Natural killer cell treated with Interleukin-12 subunit alpha and Interleukin-12 subunit beta and Interleukin-15 and Interleukin-18, amount 100 ng/mL, for 72 hours (primary cell): ENCODE data around the gene RDH14. TPM values are rescaled to one million over a fixed set of nuclear protein-coding genes. Genes with fewer than 3 reads are reported as not detected.

Experiments used
- ATAC-seq, 2 donors: fragments of 150-1000 bp; cut with Tn5 transposase in 1 of 2; sonication (Bioruptor Pico), chemical (Tn5 transposase) in 1 of 2; 2 replicates each; pipeline ENCODE4 v1.10.0; 2021
- DNase-seq: peaks from one replicate; pipeline ENCODE4 v3.0.0; 2022; ENCODE audit warnings: low spot score
- H3K27ac Mint-ChIP-seq, 2 donors: 1 replicate in 1 of 2; 2 replicates in 1 of 2; pipeline ENCODE4 v1.8.0; 2022; ENCODE audit warnings: mixed read lengths in 2 of 2, mild to moderate bottlenecking in 1 of 2, moderate library complexity in 1 of 2
- H3K27me3 Mint-ChIP-seq, 2 donors: 1 replicate in 1 of 2; 2 replicates in 1 of 2; pipeline ENCODE4 v1.8.0; 2022; ENCODE audit warnings: mixed read lengths in 2 of 2
- H3K36me3 Mint-ChIP-seq: one replicate; pipeline ENCODE4 v1.8.0; 2022; ENCODE audit warnings: mixed read lengths
- H3K4me1 Mint-ChIP-seq, 2 donors: 1 replicate in 1 of 2; 2 replicates in 1 of 2; pipeline ENCODE4 v1.8.0; 2022; ENCODE audit warnings: low read depth in 2 of 2, mixed read lengths in 2 of 2, mild to moderate bottlenecking in 1 of 2
- H3K4me3 Mint-ChIP-seq: one replicate; pipeline ENCODE4 v1.8.0; 2022; ENCODE audit warnings: mixed read lengths
- H3K9me3 Mint-ChIP-seq: 2 replicates; pipeline ENCODE4 v1.8.0; 2022; ENCODE audit warnings: mixed read lengths
- total RNA-seq, 2 donors: library from RNA; stranded (reverse); gene quantifications; one replicate each; pipeline ENCODE4 v1.2.3, GENCODE V29; 2022

RDH14 gene
- total RNA-seq, 2 donors from 2014 or later: 10.2 to 14.7 TPM

GRCh38 chr2:18551623-18552022 lies 8.8 kb downstream of the RDH14 start:
- Mint-ChIP-seq H3K4me1 (peaks cover 5 to 11% of the 10 kb centered on the region in 2 donors), H3K9me3 (no peaks in the 10 kb centered on the region), H3K36me3 (peaks cover 13% of the 10 kb centered on the region), H3K4me3 (no peak overlapping the region), H3K27me3 (no peaks in the 10 kb centered on the region), H3K27ac (no peak overlapping the region)
- DNase-seq: no peak
- no peak for ATAC-seq

DNA sequence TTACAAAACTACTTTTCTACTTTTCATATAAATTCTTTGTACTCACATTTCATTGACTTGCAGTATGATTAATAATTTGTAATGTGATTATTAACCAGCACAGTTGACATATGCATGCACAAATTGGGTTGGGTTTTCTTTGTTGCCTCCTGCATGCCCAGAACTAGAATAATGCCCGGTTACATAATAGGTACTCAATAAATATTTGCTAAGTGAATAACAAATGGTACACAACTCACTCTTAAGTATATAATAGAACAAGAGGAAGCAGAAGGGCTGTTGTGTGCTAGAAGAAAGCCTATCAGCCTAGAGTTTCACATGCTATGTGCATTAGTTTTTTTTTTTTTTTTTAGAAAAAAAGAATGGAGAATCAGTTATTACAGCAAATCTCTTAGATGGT lies 9.3 kb downstream of the RDH14 start:
- peaks cover 13% of the 10 kb centered on the region for H3K36me3 Mint-ChIP-seq
- H3K9me3 Mint-ChIP-seq: no peaks in the 10 kb centered on the region
- no peak overlapping the region for H3K4me3 Mint-ChIP-seq
- no peak overlapping the region for H3K27ac Mint-ChIP-seq
- peaks cover 5 to 11% of the 10 kb centered on the region in 2 donors for H3K4me1 Mint-ChIP-seq
- DNase-seq (no peak), ATAC-seq (no peak)
- H3K27me3 Mint-ChIP-seq: no peaks in the 10 kb centered on the region

DNA sequence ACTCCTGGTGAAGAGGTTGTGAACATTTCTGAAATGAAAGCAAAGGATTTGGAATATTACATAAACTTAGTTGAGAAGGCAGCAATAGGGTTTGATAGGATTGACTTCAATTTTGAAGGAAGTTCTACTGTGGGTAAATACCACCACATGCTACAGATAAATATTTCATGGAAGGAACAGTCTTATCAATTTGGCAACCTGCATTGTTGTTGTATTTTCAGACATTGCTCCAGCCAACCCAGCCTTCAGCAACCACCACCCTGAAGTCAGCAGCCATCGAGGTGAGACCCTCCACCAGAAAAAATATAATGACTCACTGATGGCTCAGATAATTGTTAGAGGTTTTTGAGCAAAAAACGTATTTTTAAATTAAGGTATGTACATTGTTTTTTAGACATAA lies 10.0 kb downstream of the RDH14 start:
- H3K36me3 Mint-ChIP-seq: peaks cover 12% of the 10 kb centered on the region
- no peak for ATAC-seq

DNA sequence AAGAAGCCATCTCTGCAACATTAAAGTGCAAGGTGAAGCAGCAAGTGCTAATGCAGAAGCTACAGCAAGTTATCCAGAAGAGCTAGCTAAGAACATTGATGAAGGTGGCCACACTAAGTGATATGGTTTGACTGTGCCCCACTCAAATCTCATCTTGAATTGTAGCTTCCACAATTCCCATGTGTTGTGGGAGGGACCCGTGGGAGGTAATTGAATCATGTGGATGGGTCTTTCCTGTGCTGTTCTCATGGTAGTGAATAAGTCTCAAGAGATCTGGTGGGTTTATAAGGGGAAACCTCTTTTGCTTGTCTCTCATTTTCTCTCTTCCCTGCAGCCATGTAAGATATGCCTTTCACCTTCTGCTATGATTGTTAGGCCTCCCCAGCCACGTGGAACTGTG lies 11.4 kb downstream of the RDH14 start:
- no peak overlapping the region for H3K4me3 Mint-ChIP-seq
- H3K4me1 Mint-ChIP-seq: peaks cover 2 to 11% of the 10 kb centered on the region in 2 donors
- ATAC-seq: no peak
- DNase-seq: no peak
- no peak overlapping the region for H3K27ac Mint-ChIP-seq
- H3K36me3 Mint-ChIP-seq: no peaks in the 10 kb centered on the region
- H3K9me3 Mint-ChIP-seq: no peaks in the 10 kb centered on the region
- no peaks in the 10 kb centered on the region for H3K27me3 Mint-ChIP-seq

More for the DNA sequence above, 10.0 kb downstream of the RDH14 start:
- Mint-ChIP-seq H3K27me3 (no peaks in the 10 kb centered on the region), H3K27ac (no peak overlapping the region), H3K4me3 (no peak overlapping the region), H3K4me1 (peaks cover 5 to 11% of the 10 kb centered on the region in 2 donors), H3K9me3 (no peaks in the 10 kb centered on the region)
- no peak for DNase-seq

DNA sequence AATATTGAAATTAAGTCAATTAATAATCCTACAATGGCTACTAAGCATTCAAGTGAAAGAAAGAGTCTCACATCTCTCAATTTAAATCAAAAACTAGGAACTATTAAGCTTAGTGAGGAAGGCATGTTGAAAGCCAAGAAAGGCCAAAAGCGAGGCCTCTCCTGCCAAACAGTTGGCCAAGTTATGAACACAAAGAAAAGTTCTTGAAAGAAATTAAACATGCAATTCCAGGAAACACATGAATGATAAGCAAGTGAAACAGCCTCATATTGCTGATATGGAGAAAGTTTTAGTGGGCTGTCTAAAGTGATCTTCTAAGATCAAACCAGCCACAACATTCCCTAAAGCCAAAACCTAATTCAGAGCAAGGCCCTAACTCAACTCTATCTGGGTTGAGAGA lies 11.8 kb downstream of the RDH14 start:
- Mint-ChIP-seq H3K9me3 (no peaks in the 10 kb centered on the region), H3K27me3 (no peaks in the 10 kb centered on the region), H3K4me3 (no peak overlapping the region), H3K36me3 (no peaks in the 10 kb centered on the region), H3K4me1 (peaks cover 2 to 11% of the 10 kb centered on the region in 2 donors), H3K27ac (no peak overlapping the region)
- ATAC-seq (no peak), DNase-seq (no peak)

DNA sequence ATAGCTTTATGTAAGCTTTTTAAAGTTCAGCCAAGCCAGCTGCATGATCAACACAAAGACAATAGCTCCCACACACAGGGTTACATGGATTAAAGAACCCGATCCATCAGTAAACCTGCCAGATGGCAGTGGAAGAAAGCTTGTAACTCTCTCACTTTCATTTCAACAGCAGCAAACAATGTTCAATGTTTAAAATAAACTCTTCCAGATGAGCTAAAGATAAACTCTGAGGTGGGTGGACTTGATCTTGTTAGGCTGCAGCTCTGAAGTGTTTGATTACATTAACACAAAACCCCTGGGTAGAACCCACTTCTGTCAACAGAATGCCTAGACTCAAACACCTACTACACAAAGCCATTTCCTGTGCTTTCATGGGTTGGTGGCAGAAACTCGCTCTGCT lies 13.9 kb downstream of the RDH14 start:
- Mint-ChIP-seq H3K4me3 (no peak overlapping the region), H3K27ac (no peak overlapping the region), H3K36me3 (peaks cover 5% of the 10 kb centered on the region), H3K27me3 (peaks cover 2 to 5% of the 10 kb centered on the region in 2 donors), H3K9me3 (peaks cover 2% of the 10 kb centered on the region), H3K4me1 (peaks cover 0 to 6% of the 10 kb centered on the region in 2 donors)
- ATAC-seq (no peak), DNase-seq (no peak)

GRCh38 chr2:18545384-18545783 lies 15.1 kb downstream of the RDH14 start:
- peaks cover 2 to 5% of the 10 kb centered on the region in 2 donors for H3K27me3 Mint-ChIP-seq
- no peak overlapping the region for H3K4me3 Mint-ChIP-seq
- no peaks in the 10 kb centered on the region for H3K4me1 Mint-ChIP-seq
- DNase-seq: no peak
- no peak overlapping the region for H3K27ac Mint-ChIP-seq
- ATAC-seq: no peak
- peaks cover 2% of the 10 kb centered on the region for H3K9me3 Mint-ChIP-seq
- H3K36me3 Mint-ChIP-seq: peaks cover 12% of the 10 kb centered on the region

GRCh38 chr2:18544171-18544570 lies 16.3 kb downstream of the RDH14 start:
- DNase-seq: no peak
- no peak overlapping the region for H3K4me3 Mint-ChIP-seq
- H3K36me3 Mint-ChIP-seq: peaks cover 12% of the 10 kb centered on the region
- no peak for ATAC-seq
- H3K27ac Mint-ChIP-seq: no peak overlapping the region
- peaks cover 2 to 5% of the 10 kb centered on the region in 2 donors for H3K27me3 Mint-ChIP-seq
- H3K9me3 Mint-ChIP-seq: peaks cover 2% of the 10 kb centered on the region
- no peaks in the 10 kb centered on the region for H3K4me1 Mint-ChIP-seq

GRCh38 chr2:18540872-18541271 lies 19.6 kb downstream of the RDH14 start:
- Mint-ChIP-seq H3K4me3 (no peak overlapping the region), H3K27ac (no peak overlapping the region), H3K4me1 (no peaks in the 10 kb centered on the region), H3K36me3 (peaks cover 12% of the 10 kb centered on the region), H3K27me3 (peaks cover 6 to 8% of the 10 kb centered on the region in 2 donors), H3K9me3 (peaks cover 2% of the 10 kb centered on the region)
- DNase-seq (no peak), ATAC-seq (no peak)

DNA sequence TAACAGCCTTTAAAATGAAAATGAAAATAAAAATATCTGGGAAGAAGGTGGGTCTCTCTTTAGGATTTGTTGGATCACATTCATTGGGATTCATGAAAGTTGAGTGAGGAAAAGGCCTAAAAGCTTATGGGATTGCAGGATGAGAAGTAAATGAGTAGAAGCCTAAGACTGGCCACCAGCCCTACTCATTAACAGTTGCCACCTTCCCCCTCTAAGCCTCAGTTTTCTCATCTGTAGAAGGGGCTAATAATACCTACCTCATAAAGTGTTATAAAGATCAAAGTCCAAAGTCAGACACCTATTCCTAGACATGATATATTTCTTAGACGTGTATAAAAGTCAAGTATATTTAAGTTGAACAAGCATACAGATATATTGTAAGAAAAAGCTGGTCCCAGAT lies 23.8 kb downstream of the RDH14 start:
- Mint-ChIP-seq H3K27me3 (peaks cover 7 to 8% of the 10 kb centered on the region in 2 donors), H3K36me3 (peaks cover 7% of the 10 kb centered on the region), H3K9me3 (no peaks in the 10 kb centered on the region), H3K4me1 (no peaks in the 10 kb centered on the region), H3K4me3 (no peak overlapping the region), H3K27ac (no peak overlapping the region)
- no peak for DNase-seq
- ATAC-seq: no peak

DNA sequence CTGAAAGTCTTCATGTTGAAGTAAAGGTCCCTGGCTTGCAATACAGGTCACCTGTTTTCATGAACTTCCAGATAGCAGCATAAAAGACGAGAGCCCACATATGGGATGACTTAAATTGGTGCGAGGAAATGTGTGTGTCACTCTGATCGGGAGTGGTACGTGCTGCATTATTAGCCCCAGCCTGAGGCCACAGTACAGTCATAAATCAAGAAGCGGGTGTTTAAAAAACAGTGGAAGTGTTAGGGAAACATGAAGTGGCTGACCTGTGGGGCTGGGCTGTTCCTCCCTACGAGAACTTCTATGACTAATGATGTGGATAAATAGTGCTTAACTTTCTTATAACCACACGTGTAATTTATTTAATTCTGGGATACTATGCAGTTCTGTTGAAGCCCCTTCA lies 24.4 kb downstream of the RDH14 start:
- Mint-ChIP-seq H3K4me3 (no peak overlapping the region), H3K27ac (no peak overlapping the region), H3K36me3 (peaks cover 6% of the 10 kb centered on the region), H3K9me3 (no peaks in the 10 kb centered on the region), H3K27me3 (peaks cover 7 to 8% of the 10 kb centered on the region in 2 donors), H3K4me1 (no peaks in the 10 kb centered on the region)
- no peak for ATAC-seq
- no peak for DNase-seq

DNA sequence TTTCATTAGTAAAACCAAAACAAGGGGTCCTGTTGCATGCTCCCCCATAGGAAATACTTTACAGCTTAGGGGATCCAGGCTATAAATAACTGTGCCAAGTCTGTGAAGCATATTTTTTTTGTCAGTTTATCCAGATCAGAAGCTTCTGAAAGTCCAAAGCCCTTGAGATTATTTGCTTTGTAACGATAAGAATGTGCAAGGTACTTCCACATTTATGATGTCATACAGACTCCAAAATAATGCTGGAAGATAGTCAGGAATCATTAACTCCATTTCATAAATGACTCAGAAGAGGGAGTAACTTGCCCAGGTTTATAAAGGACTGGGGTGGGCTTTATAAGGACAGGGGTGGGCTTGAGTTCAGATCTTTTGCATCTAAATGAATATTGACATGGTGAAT lies 29.3 kb downstream of the RDH14 start:
- Mint-ChIP-seq H3K36me3 (no peaks in the 10 kb centered on the region), H3K27ac (no peak overlapping the region), H3K4me1 (no peaks in the 10 kb centered on the region), H3K27me3 (peaks cover 6 to 12% of the 10 kb centered on the region in 2 donors), H3K9me3 (no peaks in the 10 kb centered on the region), H3K4me3 (no peak overlapping the region)
- no peak for DNase-seq
- no peak for ATAC-seq

DNA sequence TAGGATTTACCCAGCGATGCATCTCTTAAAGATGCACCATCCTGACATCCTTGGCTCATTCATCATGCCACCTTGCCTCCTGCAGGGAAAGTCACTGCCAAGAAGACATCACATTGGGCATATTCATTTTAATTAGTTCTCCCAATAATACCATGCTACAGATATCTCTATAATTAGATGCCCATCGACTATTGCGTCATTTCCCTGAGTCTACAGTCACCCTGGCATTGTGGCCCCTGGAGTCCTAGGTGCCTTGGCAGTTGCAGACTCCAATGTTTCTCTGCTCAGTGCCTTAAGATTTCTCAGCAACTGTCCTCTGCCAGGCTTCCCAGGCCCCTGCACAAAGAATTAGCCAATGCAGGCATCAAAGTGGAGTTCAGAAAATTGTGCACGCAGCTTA lies 32.6 kb downstream of the RDH14 start:
- ATAC-seq (no peak), DNase-seq (no peak)
- Mint-ChIP-seq H3K36me3 (no peaks in the 10 kb centered on the region), H3K27ac (no peak overlapping the region), H3K4me3 (no peak overlapping the region), H3K27me3 (peaks cover 0 to 6% of the 10 kb centered on the region in 2 donors), H3K9me3 (no peaks in the 10 kb centered on the region), H3K4me1 (no peaks in the 10 kb centered on the region)

DNA sequence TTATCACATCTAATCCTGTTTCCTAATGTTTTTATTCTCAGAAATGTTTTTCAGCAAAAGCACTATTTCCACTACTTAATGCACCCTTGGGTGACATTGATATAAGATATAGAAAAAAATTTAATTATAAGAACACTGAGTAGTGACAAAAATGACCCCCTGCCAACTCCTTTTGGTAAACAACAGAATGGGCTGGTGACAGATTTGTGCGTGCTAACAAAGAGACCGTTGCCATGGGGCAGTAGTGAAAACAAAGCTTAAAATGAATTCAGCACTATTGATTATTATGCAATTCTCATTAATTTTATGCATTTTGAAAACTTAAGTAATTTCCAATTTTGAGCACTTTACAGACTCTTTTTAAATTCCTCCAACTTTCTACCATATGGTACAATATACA lies 33.1 kb downstream of the RDH14 start:
- ATAC-seq (no peak), DNase-seq (no peak)
- Mint-ChIP-seq H3K27me3 (peaks cover 0 to 6% of the 10 kb centered on the region in 2 donors), H3K9me3 (no peaks in the 10 kb centered on the region), H3K4me3 (no peak overlapping the region), H3K4me1 (no peaks in the 10 kb centered on the region), H3K27ac (no peak overlapping the region), H3K36me3 (no peaks in the 10 kb centered on the region)

GRCh38 chr2:18526429-18526828 lies 34.0 kb downstream of the RDH14 start:
- Mint-ChIP-seq H3K9me3 (no peaks in the 10 kb centered on the region), H3K4me3 (no peak overlapping the region), H3K4me1 (no peaks in the 10 kb centered on the region), H3K36me3 (no peaks in the 10 kb centered on the region), H3K27me3 (peaks cover 0 to 6% of the 10 kb centered on the region in 2 donors), H3K27ac (no peak overlapping the region)
- DNase-seq: no peak
- no peak for ATAC-seq
